Uterus (tissue), 2 donors: ENCODE measurements around the gene FARS2.

Experiments
- CTCF ChIP-seq, 4 experiments: fragments of 200-600 bp in 2 of 4; fragments of 450-650 bp in 2 of 4; sonication (generic) in 2 of 4; IDR thresholded peaks; one replicate each; pipeline ENCODE4 v1.5.1; 2016 to 2019; ENCODE audit warnings: antibody characterized with exemption in 4 of 4, mild to moderate bottlenecking in 2 of 4, moderate library complexity in 1 of 4
- POLR2A ChIP-seq, 2 donors: fragments of 450-650 bp; IDR thresholded peaks; one replicate each; pipeline ENCODE4 v1.6.1; 2016; ENCODE audit warnings: antibody characterized with exemption in 2 of 2, mild to moderate bottlenecking in 1 of 2, moderate library complexity in 1 of 2

- TF ChIP-seq CTCF (IDR thresholded peaks at IDR 0.05) (no peak), POLR2A (IDR thresholded peaks at IDR 0.05) (no peak)
These were observed 161.1 kb downstream of the FARS2 start for GRCh38 chr6:5422321-5422915.
